Trophoblast cell (in vitro differentiated cells and primary cell): ENCODE data around the gene PRTN3.

Source experiments
- DNase-seq, 2 donors: peaks; one replicate each; pipeline ENCODE4 v3.0.0-alpha.2; 2016
- H2AFZ ChIP-seq: 2 replicates; pipeline ENCODE4 v1.6.1; 2013; ENCODE audit warnings: low read length, moderate library complexity, mild to moderate bottlenecking; ENCODE audit not compliant: insufficient read depth, poor library complexity
- H2AK5ac ChIP-seq: 2 replicates; pipeline ENCODE4 v1.6.1; 2013; ENCODE audit warnings: mild to moderate bottlenecking, low read length
- H2BK120ac ChIP-seq: 2 replicates; pipeline ENCODE4 v1.6.1; 2013; ENCODE audit warnings: low read length, mild to moderate bottlenecking, moderate library complexity; ENCODE audit not compliant: insufficient read depth, poor library complexity
- H2BK12ac ChIP-seq: 2 replicates; pipeline ENCODE4 v1.6.1; 2013; ENCODE audit warnings: mild to moderate bottlenecking, low read length, moderate library complexity
- H2BK5ac ChIP-seq: 2 replicates; pipeline ENCODE4 v1.6.1; 2013; ENCODE audit warnings: low read length, low read depth, moderate library complexity, mild to moderate bottlenecking; ENCODE audit not compliant: poor library complexity
- H3K14ac ChIP-seq: 2 replicates; pipeline ENCODE4 v1.6.1; 2013; ENCODE audit warnings: mild to moderate bottlenecking, low read length
- H3K18ac ChIP-seq: 2 replicates; pipeline ENCODE4 v1.6.1; 2013; ENCODE audit warnings: mild to moderate bottlenecking, low read length
- H3K23ac ChIP-seq: 2 replicates; pipeline ENCODE4 v1.6.1; 2013; ENCODE audit warnings: low read length
- H3K27ac ChIP-seq: 2 replicates; pipeline ENCODE4 v1.5.1; 2013; ENCODE audit warnings: low read depth, mild to moderate bottlenecking, inconsistent platforms, low read length, moderate library complexity
- H3K27me3 ChIP-seq: 2 replicates; pipeline ENCODE4 v1.6.1; 2013; ENCODE audit warnings: inconsistent platforms, mild to moderate bottlenecking, low read length, moderate library complexity; ENCODE audit not compliant: insufficient read depth
- H3K36me3 ChIP-seq, 2 experiments: 1 replicate in 1 of 2; 2 replicates in 1 of 2; pipeline ENCODE4 v1.6.1; 2013; ENCODE audit warnings: low read length in 2 of 2, mild to moderate bottlenecking in 2 of 2, moderate library complexity in 1 of 2; ENCODE audit not compliant: insufficient read depth in 2 of 2, control insufficient read depth in 1 of 2
- H3K4ac ChIP-seq: 2 replicates; pipeline ENCODE4 v1.6.1; 2013; ENCODE audit warnings: low read depth, mild to moderate bottlenecking, low read length, moderate library complexity
- H3K4me1 ChIP-seq, 2 experiments: 1 replicate in 1 of 2; 2 replicates in 1 of 2; pipeline ENCODE4 v1.6.1; 2013; ENCODE audit warnings: low read length in 2 of 2, mild to moderate bottlenecking in 2 of 2, moderate library complexity in 1 of 2; ENCODE audit not compliant: insufficient read depth in 2 of 2, control insufficient read depth in 1 of 2
- H3K4me2 ChIP-seq: 2 replicates; pipeline ENCODE4 v1.6.1; 2013; ENCODE audit warnings: inconsistent platforms, mild to moderate bottlenecking, low read length, moderate library complexity
- H3K4me3 ChIP-seq: 2 replicates; pipeline ENCODE4 v1.5.1; 2013; ENCODE audit warnings: mild to moderate bottlenecking, low read depth, low read length, inconsistent platforms
- H3K79me1 ChIP-seq: one replicate; pipeline ENCODE4 v1.6.1; 2013; ENCODE audit warnings: low read length
- H3K79me2 ChIP-seq: 2 replicates; pipeline ENCODE4 v1.6.1; 2013; ENCODE audit warnings: low read length, mild to moderate bottlenecking; ENCODE audit not compliant: control insufficient read depth, insufficient read depth, poor library complexity
- H3K9ac ChIP-seq: 2 replicates; pipeline ENCODE4 v1.6.1; 2013; ENCODE audit warnings: mild to moderate bottlenecking, low read length
- H3K9me3 ChIP-seq: 2 replicates; pipeline ENCODE4 v1.6.1; 2013; ENCODE audit warnings: low read depth, mild to moderate bottlenecking, control low read depth, inconsistent platforms, low read length; ENCODE audit not compliant: insufficient read depth
- H4K12ac ChIP-seq: 2 replicates; pipeline ENCODE4 v1.6.1; 2013; ENCODE audit warnings: low read depth, mild to moderate bottlenecking, low read length, moderate library complexity
- H4K8ac ChIP-seq: 2 replicates; pipeline ENCODE4 v1.6.1; 2013; ENCODE audit warnings: low read depth, mild to moderate bottlenecking, low read length, moderate library complexity
- H4K91ac ChIP-seq: one replicate; pipeline ENCODE4 v1.6.1; 2013; ENCODE audit warnings: low read depth, mild to moderate bottlenecking, low read length, moderate library complexity
- WGBS: extraction: QIAGEN DNeasy Blood & Tissue Kit; methylation state at CpG from one replicate; pipeline ENCODE4 v1.1.7; 2013; ENCODE audit warnings: missing lambda C conversion rate; ENCODE audit not compliant: insufficient read length, insufficient coverage; ENCODE audit errors: extremely low coverage; 5-methylcytosine and 5-hydroxymethylcytosine counted together

PRTN3 gene

DNA sequence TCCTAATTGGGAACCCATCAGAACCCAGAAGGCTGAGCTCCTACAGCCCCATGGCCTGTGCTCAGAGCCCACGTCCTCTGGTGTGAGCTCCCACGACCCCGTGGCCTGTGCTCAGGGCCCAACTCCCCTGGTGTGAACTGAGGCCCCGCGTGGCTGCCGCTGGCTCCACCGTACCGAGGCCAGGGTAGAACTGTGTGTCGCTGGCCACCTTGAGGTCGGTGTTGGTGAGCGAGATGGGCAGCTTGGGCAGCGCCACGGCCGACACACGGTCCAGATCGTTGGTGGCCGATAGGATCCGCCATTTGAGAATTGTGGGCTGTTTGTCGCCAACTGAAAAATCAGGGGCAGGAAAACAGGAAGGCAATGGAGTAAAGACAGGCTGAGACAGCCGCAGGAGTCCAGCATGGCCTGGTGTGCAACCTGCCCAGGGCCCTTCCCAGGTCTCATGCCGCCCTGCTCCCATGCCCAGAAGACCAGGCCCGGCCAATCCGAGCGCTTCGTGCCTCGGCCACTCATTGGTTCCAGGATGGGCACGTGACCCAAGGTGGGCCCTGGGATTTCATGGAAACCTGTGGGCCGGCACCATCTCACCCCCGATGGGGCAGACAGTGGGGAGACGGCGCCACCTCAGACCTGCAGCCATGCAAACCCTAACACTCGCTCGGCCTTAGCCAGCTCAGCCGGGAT, 40.7 kb downstream of the PRTN3 start:
- H4K12ac ChIP-seq = no peak overlapping the region
- no peak overlapping the region for H2BK12ac ChIP-seq
- H3K36me3 ChIP-seq = peaks cover 62 to 71% of the 10 kb centered on the region in 2 experiments
- no peak overlapping the region for H2AK5ac ChIP-seq
- no peak overlapping the region for H2AFZ ChIP-seq
- H3K4me3 ChIP-seq = no peak overlapping the region
- no peak overlapping the region for H3K4me2 ChIP-seq
- DNase-seq = no peak
- H3K4ac ChIP-seq = no peak overlapping the region
- H3K79me2 ChIP-seq = peaks cover 2% of the 10 kb centered on the region
- H3K14ac ChIP-seq = no peak overlapping the region
- no CpG with 5 or more reads among the region's 34 CpGs for WGBS
- H4K8ac ChIP-seq = no peak overlapping the region
- H3K9ac ChIP-seq = no peak overlapping the region
- H3K4me1 ChIP-seq = peaks cover 21 to 27% of the 10 kb centered on the region in 2 experiments
- H3K27me3 ChIP-seq = no peaks in the 10 kb centered on the region
- H4K91ac ChIP-seq = no peak overlapping the region
- H3K18ac ChIP-seq = no peak overlapping the region
- no peak overlapping the region for H3K23ac ChIP-seq
- H3K9me3 ChIP-seq = peaks cover 15% of the 10 kb centered on the region
- H2BK5ac ChIP-seq = no peak overlapping the region
- H3K27ac ChIP-seq = no peak overlapping the region
- peaks cover 8% of the 10 kb centered on the region for H3K79me1 ChIP-seq
- no peak overlapping the region for H2BK120ac ChIP-seq

DNA sequence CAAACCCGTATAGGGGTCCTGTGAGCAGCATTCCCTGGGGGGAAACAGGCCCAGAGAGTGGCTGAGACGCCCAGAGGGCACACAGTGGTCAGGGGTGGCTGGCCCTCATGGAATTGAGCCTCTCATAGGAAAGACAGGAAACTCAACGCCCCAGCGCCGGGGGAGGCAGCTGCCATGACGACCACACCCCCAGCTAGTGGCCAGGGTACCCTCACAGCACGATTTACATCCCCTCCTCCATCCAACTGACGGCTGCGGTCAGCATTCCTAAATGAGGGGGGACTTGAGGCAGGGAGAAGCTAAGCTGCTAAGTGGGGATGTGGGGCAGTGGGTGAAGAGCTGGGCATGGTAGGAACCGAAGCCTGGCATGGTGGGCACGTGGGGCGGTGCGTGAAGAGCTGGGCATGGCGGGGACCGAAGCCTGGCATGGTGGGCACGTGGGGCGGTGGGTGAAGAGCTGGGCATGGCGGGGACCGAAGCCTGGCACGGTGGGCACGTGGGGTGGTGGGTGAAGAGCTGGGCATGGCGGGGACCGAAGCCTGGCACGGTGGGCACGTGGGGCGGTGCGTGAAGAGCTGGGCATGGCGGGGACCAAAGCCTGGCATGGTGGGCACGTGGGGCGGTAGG, 42.2 kb downstream of the PRTN3 start:
- H4K8ac ChIP-seq = no peak overlapping the region
- no peak overlapping the region for H3K14ac ChIP-seq
- peaks cover 8% of the 10 kb centered on the region for H3K79me1 ChIP-seq
- H3K18ac ChIP-seq = no peak overlapping the region
- H3K9me3 ChIP-seq = peaks cover 15% of the 10 kb centered on the region
- no peak overlapping the region for H3K4ac ChIP-seq
- no peak overlapping the region for H3K4me3 ChIP-seq
- peaks cover 54 to 62% of the 10 kb centered on the region in 2 experiments for H3K36me3 ChIP-seq
- H3K4me1 ChIP-seq = peaks cover 21 to 27% of the 10 kb centered on the region in 2 experiments
- no peak overlapping the region for H3K4me2 ChIP-seq
- H3K79me2 ChIP-seq = peaks cover 2% of the 10 kb centered on the region
- no peak overlapping the region for H2BK12ac ChIP-seq
- no peak overlapping the region for H2BK5ac ChIP-seq
- peak; percentile 99 for DNase-seq
- H2AFZ ChIP-seq = no peak overlapping the region
- no peak overlapping the region for H3K9ac ChIP-seq
- no peak overlapping the region for H2BK120ac ChIP-seq
- no CpG with 5 or more reads among the region's 30 CpGs for WGBS
- H4K12ac ChIP-seq = no peak overlapping the region
- H3K23ac ChIP-seq = no peak overlapping the region
- H3K27ac ChIP-seq = no peak overlapping the region
- H4K91ac ChIP-seq = no peak overlapping the region
- no peak overlapping the region for H2AK5ac ChIP-seq
- no peaks in the 10 kb centered on the region for H3K27me3 ChIP-seq

DNA sequence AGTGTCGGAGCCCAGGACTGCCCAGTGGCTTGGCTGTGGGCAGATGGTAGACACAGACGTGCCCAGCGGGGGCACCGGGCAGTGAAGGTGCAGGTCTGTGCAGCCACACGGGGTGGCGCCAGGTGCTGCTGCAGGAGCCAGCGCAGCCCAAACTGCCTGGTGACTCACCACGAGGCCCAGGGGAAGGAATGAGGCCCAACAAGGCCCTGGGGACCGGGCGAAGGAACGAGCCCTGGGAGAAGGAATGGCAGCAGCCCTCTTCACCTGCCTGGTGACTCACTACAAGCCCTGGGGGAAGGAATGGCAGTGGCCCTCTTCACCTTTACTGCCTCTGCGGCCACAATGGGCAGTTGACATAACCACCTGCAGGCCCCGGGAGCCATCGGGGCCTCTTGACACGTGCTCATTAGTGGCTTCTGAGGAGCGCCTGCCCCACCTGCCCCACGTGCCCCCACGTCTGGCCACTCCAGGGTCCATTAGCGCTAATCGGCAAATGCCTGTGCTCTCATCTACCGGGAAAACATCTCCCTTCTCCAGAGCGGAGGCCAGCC, 42.9 kb downstream of the PRTN3 start:
- Histone ChIP-seq H3K79me2 (peaks cover 2% of the 10 kb centered on the region), H4K91ac (no peak overlapping the region), H3K4me3 (no peak overlapping the region), H3K14ac (no peak overlapping the region), H3K4me2 (no peak overlapping the region), H3K27ac (peak overlapping the region; percentile 1), H3K27me3 (no peaks in the 10 kb centered on the region), H2AK5ac (no peak overlapping the region), H3K9me3 (peaks cover 15% of the 10 kb centered on the region), H2BK12ac (peak overlapping the region; percentile 19), H3K4ac (no peak overlapping the region), H3K18ac (no peak overlapping the region), H3K23ac (no peak overlapping the region), H3K79me1 (peaks cover 8% of the 10 kb centered on the region), H4K8ac (peak overlapping the region; percentile 19), H2BK5ac (no peak overlapping the region), H2AFZ (no peak overlapping the region), H4K12ac (no peak overlapping the region), H3K4me1 (peaks cover 21 to 27% of the 10 kb centered on the region in 2 experiments), H3K36me3 (peaks cover 58 to 63% of the 10 kb centered on the region in 2 experiments), H2BK120ac (no peak overlapping the region), H3K9ac (no peak overlapping the region)
- no CpG with 5 or more reads among the region's 22 CpGs for WGBS
- peak; percentile 100 for DNase-seq

DNA sequence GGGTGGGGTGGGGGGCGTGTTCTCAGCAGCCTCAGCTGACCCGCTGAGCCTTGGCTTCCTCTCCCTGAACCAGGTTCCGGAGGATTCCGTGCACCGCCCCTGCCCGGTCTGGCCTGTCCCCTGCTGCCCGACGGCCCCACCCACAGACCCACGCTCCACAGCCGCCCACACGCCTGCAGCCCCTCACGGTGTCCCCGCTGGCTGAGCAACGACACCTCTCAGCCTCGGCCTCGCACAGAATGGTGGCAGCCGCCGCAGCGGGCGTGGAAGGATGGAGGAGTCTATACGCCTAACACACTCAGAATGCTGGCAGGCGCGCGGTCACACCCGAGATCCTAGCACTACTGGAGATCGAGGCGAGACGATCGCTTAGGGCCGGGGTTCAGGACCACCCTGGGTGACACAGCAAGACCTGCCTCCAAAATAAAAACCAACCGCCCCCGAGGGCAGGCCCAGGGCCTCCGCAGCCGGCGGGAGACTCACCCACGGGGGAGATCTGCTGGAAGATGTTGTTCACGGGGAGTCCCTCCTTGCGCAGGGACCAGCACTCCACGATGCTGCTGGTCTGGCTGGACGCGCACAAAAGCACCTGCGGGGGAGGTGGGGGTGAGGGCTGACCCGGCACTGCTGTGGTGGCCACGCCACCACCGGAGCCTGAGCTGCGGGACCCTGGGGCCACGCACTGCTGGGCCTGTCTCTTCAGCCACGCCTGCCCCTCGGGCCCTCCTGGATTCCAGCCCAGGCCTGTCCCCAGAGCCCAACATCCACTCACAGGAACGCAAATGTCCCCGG, 43.8 kb downstream of the PRTN3 start:
- H4K91ac ChIP-seq = peak overlapping the region; percentile 81
- H3K4me1 ChIP-seq = peaks cover 21 to 27% of the 10 kb centered on the region in 2 experiments
- peak; percentile 95 to 98 for DNase-seq
- H2AFZ ChIP-seq = no peak overlapping the region
- peak overlapping the region; percentile 4 for H3K18ac ChIP-seq
- H4K8ac ChIP-seq = peak overlapping the region; percentile 64
- H4K12ac ChIP-seq = no peak overlapping the region
- H3K4me3 ChIP-seq = no peak overlapping the region
- H3K14ac ChIP-seq = peak overlapping the region; percentile 19
- peak overlapping the region; percentile 34 for H2AK5ac ChIP-seq
- H3K9ac ChIP-seq = no peak overlapping the region
- no peak overlapping the region for H3K4me2 ChIP-seq
- H2BK5ac ChIP-seq = peak overlapping the region; percentile 23
- no CpG with 5 or more reads among the region's 51 CpGs for WGBS
- peaks cover 2% of the 10 kb centered on the region for H3K79me2 ChIP-seq
- peaks cover 8% of the 10 kb centered on the region for H3K79me1 ChIP-seq
- peak overlapping the region; percentile 15 for H2BK120ac ChIP-seq
- peak overlapping the region; percentile 59 for H2BK12ac ChIP-seq
- peak overlapping the region; percentile 16 for H3K4ac ChIP-seq
- H3K9me3 ChIP-seq = peaks cover 15% of the 10 kb centered on the region
- no peaks in the 10 kb centered on the region for H3K27me3 ChIP-seq
- peaks cover 64 to 65% of the 10 kb centered on the region in 2 experiments for H3K36me3 ChIP-seq
- no peak overlapping the region for H3K23ac ChIP-seq
- H3K27ac ChIP-seq = peak overlapping the region; percentile 68
